ENCODE results near the gene CAPN13.

The CAPN13 gene

DNA sequence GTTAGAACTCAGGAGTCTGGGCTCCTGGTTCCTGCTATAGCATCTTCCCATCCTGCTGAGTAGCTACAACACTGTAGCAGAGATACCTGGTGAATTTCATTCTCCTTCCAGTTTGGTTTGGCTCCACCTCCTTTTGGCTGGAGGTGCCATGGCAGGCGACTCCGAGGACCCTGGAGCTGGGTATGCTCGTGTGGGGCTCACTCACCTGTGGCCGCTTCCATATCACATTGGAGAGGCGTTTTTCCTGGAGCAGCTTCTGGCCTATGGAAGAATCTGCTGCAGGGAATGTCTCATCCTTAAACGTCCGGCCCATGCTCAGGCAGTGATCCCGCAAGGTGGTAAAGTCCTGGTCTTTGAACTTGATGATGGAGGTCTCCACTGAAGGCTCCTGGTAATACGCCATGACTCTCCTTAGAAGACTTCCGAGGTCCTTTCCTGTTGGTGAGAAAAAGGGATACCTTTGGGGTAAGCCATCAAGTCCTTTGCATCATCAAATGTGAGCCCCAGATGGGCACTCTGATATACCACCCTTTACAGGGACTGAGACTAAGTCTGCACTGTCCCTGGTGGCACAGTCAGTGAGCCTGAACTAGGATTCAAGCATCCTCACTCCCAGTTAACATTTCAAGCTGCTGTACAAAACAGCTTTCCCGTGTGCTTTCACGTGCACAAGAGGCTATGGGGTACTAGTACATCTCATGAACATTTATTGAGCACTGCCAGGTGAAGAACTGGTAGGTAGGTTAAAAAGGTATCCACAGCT lies 20.1 kb downstream of the CAPN13 start:
- no peak for DNase-seq (ENCODE audit: low read depth in 2 of 2)

DNA sequence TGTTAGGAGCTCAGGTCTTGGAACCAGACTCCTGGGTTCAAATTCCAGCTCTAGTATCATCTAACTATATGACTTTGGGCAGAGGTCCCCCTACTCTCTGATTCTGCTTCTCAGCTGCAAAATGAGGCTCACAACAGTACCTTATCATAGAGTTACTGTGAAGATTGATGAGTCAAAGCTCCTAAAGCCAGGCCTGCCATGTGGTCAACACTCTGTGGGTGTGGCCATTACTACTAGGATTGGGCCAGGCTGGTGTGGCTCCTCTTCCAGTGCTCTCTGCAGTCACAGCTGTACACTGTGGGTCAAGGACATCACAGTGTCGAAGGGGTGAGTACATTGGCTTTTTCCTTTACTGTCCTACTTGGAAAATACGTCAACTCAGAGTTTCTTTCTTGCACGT lies 22.6 kb downstream of the CAPN13 start:
- no peak for DNase-seq (ENCODE audit: low read depth in 2 of 2)

- no peak for DNase-seq (ENCODE audit: low read depth in 2 of 2)
These were observed 25.2 kb downstream of the CAPN13 start for GRCh38 chr2:30781961-30782533.

DNA sequence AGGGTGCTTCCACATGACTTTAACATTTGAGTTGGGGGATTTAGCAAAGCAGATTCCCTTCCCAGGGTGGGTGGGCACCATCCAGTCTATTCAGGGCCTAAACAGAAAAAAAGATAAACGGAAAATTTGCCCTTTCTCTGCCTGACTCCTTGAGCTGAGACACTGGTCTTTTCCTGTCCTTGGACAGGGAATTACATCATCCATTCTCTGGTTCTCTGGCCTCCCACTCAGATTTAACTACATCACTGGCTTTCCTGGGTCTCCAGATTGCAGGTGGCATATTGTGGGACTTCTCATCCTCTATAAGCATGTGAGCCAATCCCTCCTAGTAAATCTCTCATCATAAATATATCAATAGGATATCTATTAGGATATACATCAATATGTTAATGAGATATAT lies 25.8 kb downstream of the CAPN13 start:
- DNase-seq (ENCODE audit: low read depth in 2 of 2): no peak

DNA sequence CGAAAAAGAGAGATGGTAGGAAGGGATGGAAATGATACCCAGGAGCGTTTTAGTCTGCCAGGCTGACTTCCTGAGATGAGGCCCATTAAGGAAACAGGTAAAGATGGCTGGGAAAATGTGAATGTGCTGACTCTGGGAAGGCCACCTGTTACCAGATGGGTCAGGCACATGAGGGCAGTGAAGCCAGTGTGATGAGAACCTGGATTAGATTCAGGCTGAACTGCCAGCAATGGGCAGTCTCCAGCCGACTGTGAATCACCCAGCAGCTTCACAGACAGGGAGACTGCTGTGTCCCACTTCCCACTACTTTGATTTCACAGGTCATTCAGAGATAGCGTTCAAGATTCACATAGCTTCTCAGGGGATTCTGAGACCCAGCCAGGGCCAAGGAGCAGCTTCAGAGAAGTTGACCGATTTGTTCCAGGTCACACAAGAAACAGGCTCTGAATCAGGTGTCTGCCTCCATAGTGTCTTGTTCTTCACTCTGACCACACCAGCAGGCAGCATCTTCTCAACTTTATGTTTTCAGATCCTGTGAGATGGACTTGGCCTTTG lies 26.4 kb downstream of the CAPN13 start:
- DNase-seq (ENCODE audit: low read depth in 2 of 2): no peak

GRCh38 chr2:30778611-30779010 lies 28.6 kb downstream of the CAPN13 start:
- no peak for DNase-seq (ENCODE audit: low read depth in 2 of 2)

- no peak for DNase-seq (ENCODE audit: low read depth in 2 of 2)
These were observed 29.4 kb downstream of the CAPN13 start for GRCh38 chr2:30777661-30778505.

- DNase-seq (ENCODE audit: low read depth in 2 of 2): no peak
These were observed 30.2 kb downstream of the CAPN13 start for GRCh38 chr2:30776831-30777635.

- no peak for DNase-seq (ENCODE audit: low read depth in 2 of 2)
These were observed 31.4 kb downstream of the CAPN13 start for GRCh38 chr2:30775833-30776232.

GRCh38 chr2:30772021-30772705 lies 35.1 kb downstream of the CAPN13 start:
- DNase-seq (ENCODE audit: low read depth in 2 of 2): no peak

DNA sequence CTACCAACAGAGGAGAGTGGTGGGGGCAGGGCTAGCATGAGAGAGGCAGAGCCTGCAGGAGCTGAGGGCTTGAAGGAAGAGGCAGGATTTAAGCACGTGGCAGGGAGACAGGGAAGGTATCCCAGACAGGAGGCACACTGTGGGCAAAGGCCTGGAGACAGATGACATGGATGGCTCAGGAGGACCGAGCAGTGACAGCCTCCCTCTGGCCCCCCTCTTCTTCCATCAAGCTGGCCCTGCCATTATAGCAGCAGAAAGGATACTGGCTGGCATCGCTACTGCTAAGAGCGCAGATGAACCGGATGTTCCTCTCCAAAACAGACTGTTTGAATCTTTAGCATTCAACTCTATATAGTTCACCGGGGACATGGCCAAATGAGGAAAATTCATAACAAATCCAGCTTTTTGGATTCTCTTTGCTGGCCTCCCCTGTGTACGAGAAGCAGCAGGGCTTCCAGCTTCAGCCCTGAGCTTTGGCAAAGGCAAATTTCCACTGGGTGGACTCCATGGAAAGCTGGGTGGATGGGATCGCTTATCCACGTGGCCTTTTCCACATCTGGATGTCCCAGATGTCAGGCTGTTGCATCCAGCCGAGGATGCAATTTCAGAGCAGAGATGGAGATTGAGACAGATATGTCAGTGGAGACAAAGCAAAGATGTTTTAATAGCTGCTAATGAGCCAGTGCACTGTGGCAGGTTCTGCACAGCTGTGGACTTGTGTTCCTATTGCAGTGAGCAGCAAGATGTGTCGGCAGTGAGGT lies 36.2 kb downstream of the CAPN13 start:
- no peak for DNase-seq (ENCODE audit: low read depth in 2 of 2)

DNA sequence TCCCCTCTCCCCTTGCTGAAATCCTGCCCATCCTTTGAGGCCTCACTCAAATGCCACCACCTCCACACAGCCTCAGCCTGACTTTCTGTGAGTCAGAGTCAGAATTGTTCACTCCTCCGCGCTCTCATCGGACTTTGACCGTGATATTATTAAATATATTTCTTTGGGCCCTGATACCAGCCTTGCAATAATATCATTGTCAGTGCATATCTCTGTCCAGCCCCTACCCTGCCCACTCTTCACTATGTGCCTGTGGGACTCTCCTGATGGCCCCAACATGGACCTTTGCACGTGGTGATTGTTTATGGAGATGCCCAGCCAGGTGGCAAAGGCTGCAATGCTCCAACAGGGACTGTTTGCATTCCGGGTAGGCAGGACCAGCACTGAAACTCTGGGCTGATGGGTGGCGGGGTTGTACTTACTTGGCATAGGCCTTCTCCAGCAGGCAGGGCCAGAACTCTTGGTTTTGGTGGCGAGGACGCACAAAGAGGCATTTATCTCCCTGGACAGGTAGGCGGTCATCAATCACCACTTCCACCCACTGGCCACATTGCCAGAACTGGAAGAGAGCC lies 37.3 kb downstream of the CAPN13 start:
- DNase-seq (ENCODE audit: low read depth in 2 of 2): no peak

DNA sequence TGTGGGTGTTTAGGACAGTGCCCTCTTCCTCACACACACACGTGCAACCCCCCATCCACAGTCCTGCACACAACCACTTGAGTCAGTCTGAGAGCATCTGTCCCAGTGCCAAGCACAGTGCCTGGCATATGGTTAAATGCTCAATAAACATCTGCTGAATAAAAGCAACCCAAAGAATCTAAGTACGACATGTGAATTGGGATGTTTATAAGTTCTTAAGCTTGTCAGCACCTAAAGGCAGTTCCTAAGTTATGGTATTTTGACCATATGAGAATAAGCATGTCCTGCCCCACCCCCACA lies 37.8 kb downstream of the CAPN13 start:
- DNase-seq (ENCODE audit: low read depth in 2 of 2): no peak

GRCh38 chr2:30768708-30769480 lies 38.4 kb downstream of the CAPN13 start:
- no peak for DNase-seq (ENCODE audit: low read depth in 2 of 2)

DNA sequence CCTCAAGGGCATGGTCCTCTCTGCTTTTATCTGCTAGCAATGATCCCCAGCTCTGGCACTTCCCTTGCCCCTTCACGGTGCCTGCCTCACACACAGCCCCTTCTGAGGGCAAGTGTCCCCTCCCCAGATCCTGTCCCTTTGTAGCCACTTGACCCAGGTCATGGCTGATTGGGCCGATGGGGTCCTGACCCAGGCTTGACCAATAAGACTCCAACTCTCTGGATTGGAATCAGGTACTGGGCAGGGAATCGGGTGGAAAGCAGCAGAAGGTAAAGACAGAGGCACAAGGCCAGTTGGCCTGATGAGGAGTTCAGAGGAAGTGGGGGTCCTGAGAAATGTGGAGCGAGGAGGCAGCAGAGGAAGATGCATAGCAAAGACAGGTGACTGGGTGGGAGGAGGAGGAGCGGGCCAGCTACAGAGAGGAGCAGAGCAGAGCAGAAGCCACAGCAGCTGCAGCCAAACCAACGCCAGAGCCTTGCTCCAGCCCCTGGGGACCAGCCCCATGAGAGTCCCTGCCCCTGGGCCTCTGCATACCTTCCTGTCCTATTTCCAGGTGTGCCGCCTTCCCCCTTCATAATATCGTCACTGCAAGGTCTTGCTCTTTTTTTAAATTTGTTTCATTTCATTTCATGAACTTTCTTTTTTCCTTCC lies 39.1 kb downstream of the CAPN13 start:
- DNase-seq (ENCODE audit: low read depth in 2 of 2): no peak

- DNase-seq (ENCODE audit: low read depth in 2 of 2): no peak
These were observed 40.6 kb downstream of the CAPN13 start for GRCh38 chr2:30766666-30767065.

GRCh38 chr2:30765876-30766470 lies 41.3 kb downstream of the CAPN13 start:
- no peak for DNase-seq (ENCODE audit: low read depth in 2 of 2)

DNA sequence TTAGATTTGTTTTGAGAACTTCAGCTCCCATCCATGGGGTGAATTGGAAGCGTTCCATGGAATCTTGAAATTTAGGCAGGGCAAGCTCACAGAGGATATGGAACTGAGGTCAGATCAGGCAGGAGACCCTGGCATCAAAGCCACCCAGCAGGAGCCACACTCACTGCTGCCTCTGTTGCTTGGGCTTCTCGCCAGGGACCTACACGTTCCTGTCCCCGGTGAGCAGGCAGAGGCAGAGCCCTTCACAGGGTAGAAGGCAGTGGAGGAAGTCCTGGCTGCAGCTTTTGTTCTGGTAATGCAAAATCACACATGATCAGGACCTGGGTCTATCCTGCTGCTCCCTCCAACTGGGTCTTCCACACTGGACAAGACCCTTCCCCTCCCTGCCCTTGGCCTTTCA lies 42.1 kb downstream of the CAPN13 start:
- DNase-seq (ENCODE audit: low read depth in 2 of 2): no peak

Data from fibroblast of skin of left quadriceps (primary cell).